Prostate gland (tissue), 2 donors: ENCODE data around the gene SLC13A3. TPM values are rescaled to one million over a fixed set of nuclear protein-coding genes. Genes with fewer than 3 reads are reported as not detected.

Experiments
- DNase-seq: peaks from one replicate; pipeline ENCODE4 v3.0.0-alpha.2; 2019; ENCODE audit warnings: low spot score
- H3K27ac ChIP-seq, 2 donors: fragments of 200-600 bp; sonication (generic); 2 replicates each; pipeline ENCODE4 v1.5.1; 2017 to 2019
- H3K27me3 ChIP-seq: fragments of 200-600 bp; sonication (generic); replicated peaks from 2 replicates; pipeline ENCODE4 v1.5.1; 2019; ENCODE audit not compliant: insufficient read depth
- H3K36me3 ChIP-seq, 2 donors: fragments of 200-600 bp; sonication (generic); 1 replicate in 1 of 2; 2 replicates in 1 of 2; pipeline versions ENCODE4 v1.5.1 to v1.8.1; 2017 to 2019
- H3K4me1 ChIP-seq: fragments of 200-600 bp; sonication (generic); replicated peaks from 2 replicates; pipeline ENCODE4 v1.5.1; 2019
- H3K4me3 ChIP-seq, 2 donors: fragments of 200-600 bp; sonication (generic); 2 replicates each; pipeline ENCODE4 v1.5.1; 2017 to 2019
- H3K9me3 ChIP-seq: fragments of 200-600 bp; sonication (generic); 2 replicates; pipeline ENCODE4 v1.5.1; 2017
- POLR2A ChIP-seq: fragments of 450-650 bp; IDR thresholded peaks from one replicate; pipeline ENCODE4 v1.6.1; 2016; ENCODE audit warnings: antibody characterized with exemption, mild to moderate bottlenecking
- POLR2AphosphoS5 ChIP-seq: sonication (generic); formaldehyde crosslinking; IDR thresholded peaks from one replicate; pipeline ENCODE4 v1.6.1; 2017; ENCODE audit warnings: antibody characterized with exemption
- WGBS: methylation state at CpG from one replicate; pipeline ENCODE4 v1.1.5; 2018; 5-methylcytosine and 5-hydroxymethylcytosine counted together
- intact Hi-C: fragments of 100-400 bp; cut with DNase I; formaldehyde crosslinking; loops from one replicate; pipeline ENCODE4 v1.14.2; 2022
- total RNA-seq, 2 donors: library from RNA; depleted of rRNA; stranded (reverse); fragments of >200 nt; gene quantifications; one replicate each; pipeline ENCODE4 v1.1.0, GENCODE V29; 2016
- TF ChIP-seq, protein P1 (sequence below), 4 experiments: fragments of 200-600 bp in 2 of 4; fragments of 450-650 bp in 2 of 4; sonication (generic) in 2 of 4; IDR thresholded peaks; 1 replicate in 3 of 4; 2 replicates in 1 of 4; pipeline ENCODE4 v1.5.1; 2016 to 2019; ENCODE audit warnings: antibody characterized with exemption in 4 of 4, mild to moderate bottlenecking in 2 of 4, moderate library complexity in 2 of 4

The SLC13A3 gene
- total RNA-seq, 2 donors from 2014 or later: 10.5 to 16.9 TPM

GRCh38 chr20:46646659-46647380 is 4.4 kb downstream of the SLC13A3 start:
- Histone ChIP-seq H3K27ac (no peak overlapping the region), H3K9me3 (no peaks in the 10 kb centered on the region), H3K27me3 (no peaks in the 10 kb centered on the region), H3K4me1 (no peaks in the 10 kb centered on the region), H3K36me3 (no peaks in the 10 kb centered on the region), H3K4me3 (no peak overlapping the region)
- intact Hi-C loops: no loop called here
- no peak for TF ChIP-seq POLR2A
- no peak for TF ChIP-seq POLR2AphosphoS5
- TF ChIP-seq, protein P1, sequence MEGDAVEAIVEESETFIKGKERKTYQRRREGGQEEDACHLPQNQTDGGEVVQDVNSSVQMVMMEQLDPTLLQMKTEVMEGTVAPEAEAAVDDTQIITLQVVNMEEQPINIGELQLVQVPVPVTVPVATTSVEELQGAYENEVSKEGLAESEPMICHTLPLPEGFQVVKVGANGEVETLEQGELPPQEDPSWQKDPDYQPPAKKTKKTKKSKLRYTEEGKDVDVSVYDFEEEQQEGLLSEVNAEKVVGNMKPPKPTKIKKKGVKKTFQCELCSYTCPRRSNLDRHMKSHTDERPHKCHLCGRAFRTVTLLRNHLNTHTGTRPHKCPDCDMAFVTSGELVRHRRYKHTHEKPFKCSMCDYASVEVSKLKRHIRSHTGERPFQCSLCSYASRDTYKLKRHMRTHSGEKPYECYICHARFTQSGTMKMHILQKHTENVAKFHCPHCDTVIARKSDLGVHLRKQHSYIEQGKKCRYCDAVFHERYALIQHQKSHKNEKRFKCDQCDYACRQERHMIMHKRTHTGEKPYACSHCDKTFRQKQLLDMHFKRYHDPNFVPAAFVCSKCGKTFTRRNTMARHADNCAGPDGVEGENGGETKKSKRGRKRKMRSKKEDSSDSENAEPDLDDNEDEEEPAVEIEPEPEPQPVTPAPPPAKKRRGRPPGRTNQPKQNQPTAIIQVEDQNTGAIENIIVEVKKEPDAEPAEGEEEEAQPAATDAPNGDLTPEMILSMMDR (IDR thresholded peaks at IDR 0.05): no peak
- no peak for DNase-seq
- WGBS: 90% methylated on average over 3 of the region's 3 CpGs

GRCh38 chr20:46646122-46646521 is 5.1 kb downstream of the SLC13A3 start:
- no peaks in the 10 kb centered on the region for H3K9me3 ChIP-seq
- H3K4me3 ChIP-seq: no peak overlapping the region
- TF ChIP-seq POLR2AphosphoS5: no peak
- TF ChIP-seq, protein P1 (IDR thresholded peaks at IDR 0.05): no peak
- TF ChIP-seq POLR2A: no peak
- WGBS: 76% methylated on average over 4 of the region's 4 CpGs
- no peaks in the 10 kb centered on the region for H3K27me3 ChIP-seq
- H3K27ac ChIP-seq: no peak overlapping the region
- no peaks in the 10 kb centered on the region for H3K36me3 ChIP-seq
- H3K4me1 ChIP-seq: no peaks in the 10 kb centered on the region
- no peak for DNase-seq
- intact Hi-C loops: no loop called here

DNA sequence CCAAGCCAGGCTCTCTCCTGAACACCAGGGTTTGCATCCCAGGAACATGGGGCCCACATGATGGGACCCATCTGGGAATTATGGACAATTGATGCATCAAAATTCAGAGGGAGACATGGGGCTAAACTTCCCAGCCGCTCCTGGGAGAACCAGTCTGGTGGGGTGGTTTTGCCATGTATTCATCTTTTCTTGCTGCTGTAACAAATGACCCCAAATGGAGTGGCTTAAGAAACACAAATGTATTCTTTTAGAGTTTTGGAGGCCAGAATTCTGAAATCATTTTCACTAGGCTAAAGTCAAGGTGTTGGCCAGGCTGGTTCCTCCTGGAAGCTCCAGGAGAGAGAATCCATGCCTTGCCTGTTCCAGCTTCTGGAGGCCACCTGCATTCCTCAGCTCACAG is 6.5 kb downstream of the SLC13A3 start:
- DNase-seq: no peak
- H3K36me3 ChIP-seq: no peaks in the 10 kb centered on the region
- no peak overlapping the region for H3K27ac ChIP-seq
- TF ChIP-seq POLR2A (no peak), POLR2AphosphoS5 (no peak)
- TF ChIP-seq, protein P1 (IDR thresholded peaks at IDR 0.05): no peak
- H3K4me3 ChIP-seq: no peak overlapping the region
- 74% methylated on average over 1 of the region's 1 CpG for WGBS
- no peaks in the 10 kb centered on the region for H3K9me3 ChIP-seq
- intact Hi-C loops: no loop called here
- H3K4me1 ChIP-seq: no peaks in the 10 kb centered on the region
- no peaks in the 10 kb centered on the region for H3K27me3 ChIP-seq

DNA sequence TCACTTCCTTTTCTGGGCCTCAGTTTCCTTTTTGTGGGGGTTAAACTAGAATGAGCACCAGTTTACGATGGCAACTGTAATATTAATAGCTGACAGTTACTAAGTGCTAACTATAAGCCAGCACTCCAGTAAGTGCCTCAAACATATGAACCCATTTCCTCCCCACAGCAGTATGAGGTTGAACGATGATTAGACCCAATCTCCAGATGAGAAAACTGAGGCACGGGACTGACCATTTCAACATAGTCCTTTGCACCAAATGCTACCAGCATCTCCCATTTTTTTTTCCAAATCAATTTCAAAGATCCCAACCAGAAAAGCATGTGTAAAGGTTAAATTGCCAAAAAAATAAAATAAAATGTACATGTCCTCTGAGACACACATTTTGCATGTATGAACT is 7.1 kb downstream of the SLC13A3 start:
- no peak for DNase-seq
- H3K4me3 ChIP-seq: no peak overlapping the region
- no peaks in the 10 kb centered on the region for H3K4me1 ChIP-seq
- WGBS: 92% methylated on average over 3 of the region's 3 CpGs
- no peaks in the 10 kb centered on the region for H3K27me3 ChIP-seq
- H3K9me3 ChIP-seq: no peaks in the 10 kb centered on the region
- no peaks in the 10 kb centered on the region for H3K36me3 ChIP-seq
- no peak overlapping the region for H3K27ac ChIP-seq
- no peak for TF ChIP-seq POLR2A
- TF ChIP-seq, protein P1 (IDR thresholded peaks at IDR 0.05): no peak
- no peak for TF ChIP-seq POLR2AphosphoS5
- intact Hi-C loops: no loop called here

GRCh38 chr20:46642969-46643343 is 8.3 kb downstream of the SLC13A3 start:
- Histone ChIP-seq H3K27ac (no peak overlapping the region), H3K27me3 (no peaks in the 10 kb centered on the region), H3K9me3 (no peaks in the 10 kb centered on the region), H3K4me3 (no peak overlapping the region), H3K36me3 (no peaks in the 10 kb centered on the region), H3K4me1 (no peaks in the 10 kb centered on the region)
- TF ChIP-seq POLR2A (no peak), POLR2AphosphoS5 (no peak)
- TF ChIP-seq, protein P1 (IDR thresholded peaks at IDR 0.05): no peak
- intact Hi-C loops: no loop called here
- 83% methylated on average over 5 of the region's 5 CpGs for WGBS
- no peak for DNase-seq
